ENCODE measurements around the gene PAPOLB. TPM values are rescaled to one million over a fixed set of nuclear protein-coding genes. Genes with fewer than 3 reads are reported as not detected.

The PAPOLB gene
- 0.07 and 0.39 TPM in 2 replicates for total RNA-seq

GRCh38 chr7:4861673-4862072 is at the start of gene PAPOLB:
TSS of gene PAPOLB (minus strand) at chr7:4862030. CDS start at chr7:4861810, 220 bp downstream.

DNA sequence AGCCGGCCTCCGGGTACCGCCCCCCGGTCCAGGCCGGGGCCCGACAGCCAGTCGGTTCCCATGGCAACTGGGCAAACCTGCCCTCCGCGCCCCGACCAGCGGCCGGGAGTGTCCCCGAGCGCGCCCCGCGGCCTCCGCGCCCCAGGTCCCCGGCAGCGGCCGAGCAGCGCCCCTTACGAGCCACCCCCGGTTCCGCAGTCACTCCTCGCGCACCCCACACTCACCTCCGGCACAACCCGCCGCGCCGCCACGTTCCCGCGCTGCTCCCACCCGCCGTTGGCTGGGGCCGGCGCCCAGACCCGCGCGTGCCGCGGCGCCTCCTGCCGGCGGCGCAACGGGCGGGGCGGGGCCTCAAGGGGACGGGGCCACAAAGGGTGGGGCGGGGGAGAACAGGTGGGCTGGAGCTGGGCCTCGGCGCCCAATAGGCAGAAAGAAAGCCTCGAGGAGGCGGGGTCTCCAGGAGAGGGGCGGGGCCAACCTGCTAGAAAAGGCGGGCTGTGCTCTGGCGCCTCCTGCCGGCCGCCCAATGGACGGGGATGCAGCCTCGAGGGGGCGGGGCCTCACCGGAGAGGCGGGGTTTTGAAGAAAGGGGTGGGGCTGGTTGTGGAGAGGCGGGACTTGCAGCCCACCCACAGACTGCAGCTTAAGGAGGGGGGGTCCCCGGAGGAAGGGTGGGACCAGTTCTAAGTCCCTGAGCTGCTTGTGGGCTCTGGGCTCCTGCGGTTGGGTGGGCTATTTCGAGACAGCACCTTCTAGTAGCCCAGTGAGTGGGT is 21.7 kb upstream of the PAPOLB start, which contains the start of gene RADIL:
Gene RADIL, minus strand, starts transcription at position 345 of the 773 bp plus-strand sequence. CDS start 5,577 bp downstream, outside the sequence.

Other genes with a start within 250 kb of the PAPOLB start
- gene FOXK1, start 179.7 kb downstream of the PAPOLB start, total RNA-seq, result 39.2 and 43.7 TPM in 2 replicates
- gene AP5Z1, start 86.4 kb downstream of the PAPOLB start, total RNA-seq, result 22.4 and 37.1 TPM in 2 replicates
- gene RADIL, start 21.7 kb upstream of the PAPOLB start, total RNA-seq, result 0.13 and 2.0 TPM in 2 replicates
- not detected in 2 replicates for gene MMD2, start 97.2 kb upstream of the PAPOLB start, total RNA-seq
- gene RBAK, start 183.8 kb upstream of the PAPOLB start, total RNA-seq, result 10.4 and 11.6 TPM in 2 replicates

Measured in smooth muscle cell of the pulmonary artery (primary cell).